GM23338 (cell line): Measurements from ENCODE around the gene ANKRD18A. TPM values are rescaled to one million over a fixed set of nuclear protein-coding genes. Genes with fewer than 3 reads are reported as not detected.

Experiments used
- ATAC-seq: fragments of 200-7000 bp; cut with Tn5 transposase; 3 replicates; pipeline ENCODE4 v1.9.1; 2020
- DNase-seq: peaks from one replicate; pipeline ENCODE4 v3.0.0-alpha.2; 2015; ENCODE audit warnings: low spot score
- H2AFZ ChIP-seq: fragments of 200-600 bp; sonication (generic); 2 replicates; pipeline ENCODE4 v1.8.0; 2016; ENCODE audit warnings: antibody characterized with exemption, mild to moderate bottlenecking, moderate library complexity
- H3F3A ChIP-seq: fragments of 200-600 bp; sonication (generic); replicated peaks from 2 replicates; pipeline ENCODE4 v1.8.0; 2017; ENCODE audit warnings: antibody characterized with exemption, mixed run types, low read depth
- H3K27ac ChIP-seq: fragments of 200-600 bp; sonication (generic); 2 replicates; pipeline ENCODE4 v1.6.1; 2016; ENCODE audit warnings: low read depth
- H3K27me3 ChIP-seq: fragments of 200-600 bp; sonication (generic); 2 replicates; pipeline ENCODE4 v1.8.0; 2016; ENCODE audit warnings: mild to moderate bottlenecking, mixed run types, moderate library complexity; ENCODE audit not compliant: insufficient read depth
- H3K36me3 ChIP-seq: fragments of 200-600 bp; sonication (generic); 2 replicates; pipeline ENCODE4 v1.8.0; 2016; ENCODE audit warnings: mild to moderate bottlenecking; ENCODE audit not compliant: insufficient read depth
- H3K4me1 ChIP-seq: fragments of 200-600 bp; sonication (generic); 2 replicates; pipeline ENCODE4 v1.8.0; 2016; ENCODE audit warnings: mild to moderate bottlenecking, moderate library complexity; ENCODE audit not compliant: insufficient read depth
- H3K4me2 ChIP-seq: fragments of 200-600 bp; sonication (generic); 2 replicates; pipeline ENCODE4 v1.7.1; 2017; ENCODE audit warnings: mixed run types
- H3K4me3 ChIP-seq: fragments of 200-600 bp; sonication (generic); 2 replicates; pipeline ENCODE4 v1.6.1; 2016; ENCODE audit warnings: mixed run types
- H3K79me2 ChIP-seq: fragments of 200-600 bp; sonication (generic); replicated peaks from 2 replicates; pipeline ENCODE4 v1.8.0; 2017; ENCODE audit warnings: mild to moderate bottlenecking; ENCODE audit not compliant: insufficient read depth
- H3K9me2 ChIP-seq: fragments of 200-600 bp; sonication (generic); 2 replicates; pipeline ENCODE4 v1.8.0; 2017; ENCODE audit not compliant: insufficient read depth
- H4K20me1 ChIP-seq: fragments of 200-600 bp; sonication (generic); replicated peaks from 2 replicates; pipeline ENCODE4 v1.8.0; 2017; ENCODE audit warnings: mild to moderate bottlenecking; ENCODE audit not compliant: insufficient read depth
- H3K27ac Mint-ChIP-seq: 2 replicates; pipeline ENCODE4 v1.8.0; 2020; ENCODE audit warnings: inconsistent platforms, mild to moderate bottlenecking, moderate library complexity, mixed read lengths
- H3K27me3 Mint-ChIP-seq: 3 replicates; pipeline ENCODE4 v1.8.0; 2022; ENCODE audit warnings: low read depth, mild to moderate bottlenecking, moderate library complexity, mixed read lengths, inconsistent platforms; ENCODE audit not compliant: insufficient read depth, poor library complexity
- H3K36me3 Mint-ChIP-seq: 3 replicates; pipeline ENCODE4 v1.8.0; 2021; ENCODE audit warnings: low read depth, mild to moderate bottlenecking, inconsistent platforms, moderate library complexity, mixed read lengths
- H3K4me1 Mint-ChIP-seq: 3 replicates; pipeline ENCODE4 v1.8.0; 2020; ENCODE audit warnings: mild to moderate bottlenecking, inconsistent platforms, mixed read lengths
- H3K4me3 Mint-ChIP-seq: 3 replicates; pipeline ENCODE4 v1.8.0; 2021; ENCODE audit warnings: moderate library complexity, mild to moderate bottlenecking, inconsistent platforms, mixed read lengths
- H3K9me3 Mint-ChIP-seq: 3 replicates; pipeline ENCODE4 v1.8.0; 2020; ENCODE audit warnings: moderate library complexity, mild to moderate bottlenecking, inconsistent platforms, mixed read lengths
- ETS1 ChIP-seq: IDR thresholded peaks from 2 replicates; pipeline ENCODE4 v1.6.1; 2016; ENCODE audit warnings: antibody characterized with exemption
- EZH2phosphoT487 ChIP-seq: fragments of 200-600 bp; sonication (generic); IDR thresholded peaks from one replicate; pipeline ENCODE4 v1.8.1; 2018; ENCODE audit warnings: antibody characterized with exemption; ENCODE audit not compliant: unreplicated experiment
- JUNB ChIP-seq: IDR thresholded peaks from one replicate; pipeline ENCODE4 v1.6.1; 2016; ENCODE audit warnings: antibody characterized with exemption; ENCODE audit not compliant: unreplicated experiment
- ZNF114 ChIP-seq: fragments of 250-450 bp; sonication (Bioruptor Pico); IDR thresholded peaks from 2 replicates; pipeline ENCODE4 v1.5.0; 2020; ENCODE audit warnings: mild to moderate bottlenecking, moderate library complexity
- ZNF462 ChIP-seq: fragments of 250-450 bp; sonication (Bioruptor Pico); IDR thresholded peaks from 2 replicates; pipeline ENCODE4 v1.5.0; 2020; ENCODE audit warnings: mild to moderate bottlenecking, moderate library complexity
- polyA plus RNA-seq: library from polyadenylated mRNA; unstranded; fragments of >200 nt; fragmentation: Nextera tagmentation; extraction: Ambion mirVana; gene quantifications from 2 replicates; pipeline ENCODE4 v1.2.1, GENCODE V29; 2016
- total RNA-seq: library from RNA; depleted of rRNA; stranded (reverse); fragments of >200 nt; shearing (Covaris generic); gene quantifications from 2 replicates; pipeline ENCODE4 v1.2.3, GENCODE V29; 2014

Gene ANKRD18A
- total and polyA plus RNA-seq, 2 experiments from 2014 or later: 2.7 to 6.9 TPM

DNA sequence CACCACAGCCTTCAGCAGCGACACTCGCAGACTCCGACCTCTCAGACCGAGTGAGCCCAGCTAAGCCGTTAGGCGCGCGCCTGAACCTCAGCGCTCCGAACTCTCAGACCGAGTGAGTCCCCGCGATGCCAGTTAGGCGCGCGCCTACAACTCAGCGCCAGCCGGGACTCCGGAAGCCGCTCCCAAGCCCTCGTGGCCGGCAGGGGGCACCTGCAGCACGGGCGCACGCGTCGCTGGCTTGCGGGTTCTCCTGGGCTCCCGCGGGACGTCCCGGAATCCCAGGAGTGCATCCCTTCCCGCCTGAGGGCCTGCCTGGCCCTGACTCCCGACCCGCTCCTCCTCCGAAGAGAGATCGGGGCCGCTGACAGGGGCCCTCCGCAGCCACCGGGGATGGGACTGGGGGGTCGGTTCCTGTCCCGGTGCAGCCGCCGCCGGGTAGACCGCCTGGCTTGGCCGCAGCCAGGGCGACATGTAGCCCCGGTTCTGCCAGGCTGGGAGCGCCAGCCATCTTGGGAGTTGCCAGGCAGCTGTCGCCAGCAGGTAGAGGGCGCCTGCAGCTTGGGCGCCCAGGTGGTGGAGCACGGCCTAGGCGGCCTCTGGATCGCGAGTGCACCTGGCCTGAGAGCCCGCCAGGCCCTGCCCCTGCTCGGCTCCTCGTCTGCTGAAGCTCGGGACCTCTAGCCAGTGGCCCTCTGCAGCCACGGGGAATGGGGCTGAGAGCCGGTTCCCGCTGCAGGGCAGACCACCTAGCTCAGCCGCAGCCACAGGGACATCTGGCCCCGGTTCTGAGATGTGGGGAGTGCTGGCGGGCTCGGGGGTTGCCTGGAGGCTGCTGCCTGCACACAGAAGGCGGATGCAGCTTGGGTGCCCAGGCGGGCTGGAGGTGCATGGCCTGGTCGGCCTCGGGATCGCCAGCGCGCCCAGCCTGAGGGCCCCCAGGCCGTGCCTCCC is at the start of gene ANKRD18A (continued):
- no peak for TF ChIP-seq ZNF462 (CRISPR knock-in tag)

GRCh38 chr9:38668791-38669466 is 48.5 kb upstream of the ANKRD18A start:
- Histone ChIP-seq H3K79me2 (no peaks in the 10 kb centered on the region), H2AFZ (0 out of 2 replicates have a peak overlapping the region, but pooled peaks have one; percentile 47), H3K27ac (no peak overlapping the region), H3K4me2 (no peak overlapping the region), H4K20me1 (no peaks in the 10 kb centered on the region), H3K27me3 (no peaks in the 10 kb centered on the region), H3K4me3 (no peak overlapping the region), H3K9me2 (no peaks in the 10 kb centered on the region), H3K4me1 (peaks cover 19% of the 10 kb centered on the region), H3K36me3 (no peaks in the 10 kb centered on the region), H3F3A (peaks cover 3% of the 10 kb centered on the region; the same call in 1 of the 2 replicates)
- no peak overlapping the region for H3K4me3 Mint-ChIP-seq
- ATAC-seq: no peak
- H3K27me3 Mint-ChIP-seq: peaks cover 4% of the 10 kb centered on the region
- H3K36me3 Mint-ChIP-seq: peaks cover 3% of the 10 kb centered on the region; the same call in 1 of the 3 replicates
- H3K27ac Mint-ChIP-seq: no peak overlapping the region
- DNase-seq: no peak
- peaks cover 23% of the 10 kb centered on the region for H3K4me1 Mint-ChIP-seq
- TF ChIP-seq ETS1 (no peak), JUNB (no peak), EZH2phosphoT487 (no peak), ZNF114 (CRISPR knock-in tag) (no peak)
- no peaks in the 10 kb centered on the region; the same call in 2 of the 3 replicates for H3K9me3 Mint-ChIP-seq
